Urothelium cell line (cell line): ENCODE results near the gene DMBX1.

Source experiments
- DNase-seq: peaks from one replicate; pipeline ENCODE4 v3.0.0; 2011; ENCODE audit warnings: low spot score, mixed read lengths
- FAIRE-seq: peaks from 2 replicates; lab custom pipeline; 2011; peaks lifted over from hg19 to GRCh38; lab: Jason Lieb, UNC

DMBX1 gene

DNA sequence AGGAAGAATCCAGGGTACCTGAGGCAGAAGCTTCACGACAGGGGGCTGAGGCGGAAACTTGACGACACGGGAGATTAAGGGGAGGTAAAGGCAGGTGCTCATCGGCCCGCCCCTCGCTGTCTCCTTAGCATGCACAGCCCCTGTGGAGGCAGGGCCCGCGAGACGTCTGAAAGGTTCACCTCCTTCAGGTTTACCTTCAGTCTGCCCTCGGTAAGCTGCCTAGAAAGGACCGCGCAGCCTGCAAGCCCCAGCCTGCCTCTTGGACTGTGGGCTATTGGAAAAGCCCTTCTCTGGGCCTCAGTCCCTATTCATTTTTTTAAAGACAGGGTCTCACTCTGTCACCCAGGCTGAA is 33.3 kb downstream of the DMBX1 start:
- FAIRE-seq = no peak
- no peak for DNase-seq

DNA sequence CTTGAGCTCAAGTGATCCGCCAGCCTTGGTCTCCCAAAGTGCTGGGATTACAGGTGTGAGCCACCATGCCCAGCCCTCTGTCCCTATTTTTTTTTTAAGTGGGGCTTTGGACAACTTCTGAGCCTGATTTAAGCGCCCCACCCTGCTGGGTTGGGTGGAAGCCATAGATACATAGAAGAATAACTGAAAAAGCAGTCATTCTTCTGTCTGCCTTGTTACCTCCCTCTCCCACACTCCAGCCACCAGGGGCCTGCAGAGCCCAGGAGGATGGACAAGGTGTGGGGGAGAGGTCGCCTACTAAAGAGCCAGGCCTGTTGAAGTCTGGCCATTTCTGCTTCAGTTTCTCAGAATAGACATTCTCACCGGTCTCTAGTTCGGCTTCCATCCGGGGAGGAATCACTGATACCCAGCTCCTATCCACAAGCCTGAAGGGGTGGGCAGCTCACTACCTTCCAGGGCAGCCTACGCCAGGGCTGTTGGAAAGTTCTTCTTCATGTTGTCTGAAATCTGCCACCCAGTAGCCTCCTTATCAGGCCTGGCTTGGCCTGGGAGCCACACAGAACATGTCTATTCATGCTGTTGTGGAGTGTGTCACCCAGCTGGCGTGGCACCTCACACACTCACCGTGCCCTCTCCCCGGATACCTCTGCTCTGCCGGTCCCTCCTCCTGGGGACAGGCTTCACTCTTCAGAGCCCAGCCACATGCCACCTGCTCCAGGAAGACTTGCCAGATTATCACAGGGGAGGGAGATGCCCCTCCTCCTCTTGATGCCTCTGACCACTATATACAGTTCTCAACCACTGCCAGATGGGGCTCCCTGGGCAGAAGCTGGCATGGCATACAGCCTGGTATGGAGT is 34.1 kb downstream of the DMBX1 start:
- FAIRE-seq (no peak), DNase-seq (no peak)

DNA sequence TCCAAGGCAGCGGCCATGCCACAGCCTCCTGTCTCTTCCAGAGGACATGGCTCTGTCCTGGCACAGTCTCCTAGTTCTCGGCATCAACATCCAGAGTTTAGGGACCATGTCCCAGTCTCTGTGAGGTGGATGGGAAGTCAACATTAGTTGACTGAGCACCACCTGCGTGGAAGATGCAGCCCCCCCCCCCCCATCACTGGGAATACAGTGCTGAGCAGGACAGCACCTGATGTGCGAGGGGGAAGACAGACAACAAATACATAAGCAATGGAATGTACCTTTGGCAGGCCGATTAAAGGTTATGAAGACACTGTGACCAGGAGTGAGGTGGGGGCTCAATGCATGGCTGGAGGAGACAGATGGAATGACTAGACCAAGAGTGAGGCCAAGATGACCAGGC is 35.2 kb downstream of the DMBX1 start:
- no peak for FAIRE-seq
- no peak for DNase-seq

DNA sequence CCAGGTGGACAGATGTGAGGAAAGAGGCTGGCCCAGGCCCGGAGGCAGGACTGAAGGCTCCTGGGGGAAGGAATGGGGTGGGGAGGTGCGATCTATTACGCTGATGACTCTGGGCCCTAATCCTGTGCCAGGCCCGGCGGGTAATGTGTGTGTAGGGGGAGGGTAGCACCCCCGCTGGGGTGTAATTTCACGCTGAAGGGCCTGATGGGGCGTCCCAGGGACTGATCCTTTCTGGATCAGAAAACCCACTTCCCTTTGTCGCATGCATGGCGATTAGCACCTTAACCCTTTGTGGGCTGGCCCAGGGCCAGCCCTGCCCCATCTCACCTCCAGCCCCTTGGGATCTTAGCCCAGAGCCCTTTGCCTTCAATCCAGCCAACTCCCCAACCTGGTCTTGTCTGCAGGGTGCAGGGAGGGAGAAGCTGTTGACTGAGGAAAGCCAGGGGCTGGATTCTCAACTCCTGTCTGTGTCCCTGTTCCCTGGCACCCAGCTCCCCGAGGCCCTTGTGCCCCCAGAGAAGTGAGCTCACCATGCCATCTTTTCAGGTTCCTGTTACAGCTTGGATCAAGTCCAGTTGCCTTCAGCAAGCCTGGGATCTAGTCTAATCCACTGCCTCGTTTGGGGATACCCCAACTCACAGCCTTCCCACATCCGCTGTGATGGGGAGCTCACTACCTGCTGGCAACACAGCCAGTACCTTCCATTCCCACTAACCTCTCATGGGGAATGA is 35.8 kb downstream of the DMBX1 start:
- FAIRE-seq (no peak), DNase-seq (no peak)

DNA sequence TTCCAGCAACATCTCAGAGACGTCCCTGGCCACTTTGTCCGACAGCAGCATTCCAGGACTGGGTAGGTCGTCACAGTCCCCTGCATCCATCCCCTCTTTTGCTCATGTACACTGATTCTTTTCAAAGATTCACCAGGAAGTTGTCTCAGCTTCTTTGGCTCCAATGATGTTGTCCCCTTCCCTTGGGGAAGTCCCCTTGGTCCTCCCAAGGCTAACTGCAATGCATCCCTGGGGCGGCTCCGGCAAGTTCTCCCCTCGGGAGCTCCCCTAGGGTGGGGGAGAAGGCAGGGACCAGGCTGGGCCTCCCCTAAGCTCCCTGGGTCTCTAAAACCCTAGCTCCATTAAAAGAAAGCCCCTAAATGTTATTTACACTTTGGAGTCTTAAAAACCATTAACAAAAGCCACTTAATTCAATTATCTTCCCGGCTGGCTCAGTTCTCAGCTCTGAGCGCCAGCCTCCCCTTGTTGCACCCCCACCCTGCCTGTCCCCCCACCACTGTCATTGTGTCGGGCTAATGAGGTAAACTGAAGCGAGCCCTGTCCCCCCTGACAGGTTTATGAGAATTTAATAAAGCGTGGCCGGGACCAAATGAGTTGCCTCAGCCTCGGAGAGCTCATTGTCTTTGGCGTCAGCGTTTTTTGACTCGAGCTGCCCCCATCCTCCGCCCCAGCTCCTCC is 36.5 kb downstream of the DMBX1 start:
- no peak for FAIRE-seq
- DNase-seq = no peak

DNA sequence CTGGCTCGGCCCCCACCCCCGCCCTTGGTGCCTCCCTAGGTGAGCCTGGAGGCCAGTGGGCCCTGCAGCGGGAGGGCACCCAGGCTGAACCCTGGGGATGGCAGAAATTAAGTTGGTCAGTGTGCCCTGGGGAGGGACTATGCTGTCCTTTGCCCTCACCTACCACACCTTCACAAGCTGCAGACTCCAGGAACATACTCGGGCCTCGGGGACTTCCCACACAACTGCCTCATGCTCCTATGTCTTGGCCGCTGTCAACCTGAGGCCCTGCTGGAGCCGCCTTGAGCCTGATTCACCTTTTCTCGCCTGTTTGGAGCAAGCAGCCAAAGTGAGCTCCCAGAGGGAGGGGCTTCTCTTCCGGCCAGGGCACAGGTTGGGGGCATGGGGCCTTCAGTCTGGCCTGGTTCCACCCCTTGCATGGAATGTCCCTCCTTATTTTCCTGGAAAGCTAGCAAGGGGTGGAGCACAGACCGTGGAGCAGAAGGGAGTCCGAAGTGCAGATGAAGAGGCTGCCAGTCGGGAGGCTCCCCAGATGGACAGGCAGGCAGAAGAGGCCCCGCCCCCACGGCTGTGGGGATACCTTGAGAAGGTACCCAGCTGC is 37.2 kb downstream of the DMBX1 start:
- FAIRE-seq = no peak
- DNase-seq = no peak

DNA sequence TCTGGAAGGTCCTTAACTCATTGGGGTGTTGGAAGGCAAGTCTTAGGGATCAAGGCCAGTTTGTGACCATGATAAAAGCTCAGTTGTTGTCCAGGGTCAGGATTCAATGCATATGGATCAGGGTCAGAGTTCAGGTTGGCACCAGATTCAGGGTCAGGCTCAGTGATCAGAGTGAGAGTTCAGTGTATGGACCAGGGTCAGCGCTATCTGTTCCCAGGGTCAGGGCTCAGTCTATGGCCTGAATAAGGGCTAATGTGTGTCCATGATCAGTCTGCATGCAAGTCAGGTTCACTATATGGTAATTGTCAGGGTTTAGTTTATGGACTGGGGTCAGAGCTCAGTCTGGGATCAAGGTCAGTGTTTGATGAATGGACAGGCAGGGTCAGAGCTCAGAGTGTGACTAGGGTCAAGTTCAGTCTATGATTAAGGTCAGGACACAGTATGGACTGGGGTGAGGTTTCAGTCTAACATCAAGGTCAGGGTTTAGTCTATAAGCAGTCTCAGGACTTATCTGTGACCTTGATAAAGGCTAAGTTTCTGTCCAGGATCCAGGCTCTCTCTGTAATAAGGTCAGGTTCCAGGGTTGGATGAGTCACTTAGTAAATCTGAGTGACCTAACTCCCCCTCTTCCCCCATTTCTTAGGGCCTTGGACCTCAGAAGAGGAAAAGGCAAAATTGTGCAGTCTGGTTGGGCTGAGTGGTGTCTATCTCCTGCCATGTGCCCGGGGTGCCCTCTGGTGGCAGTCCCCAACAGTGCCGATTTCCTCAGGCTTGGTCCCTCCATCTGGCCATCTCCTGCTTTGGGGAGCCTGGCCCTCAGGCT is 38.0 kb downstream of the DMBX1 start:
- peak; percentile 17 for FAIRE-seq
- DNase-seq = peak; percentile 86

DNA sequence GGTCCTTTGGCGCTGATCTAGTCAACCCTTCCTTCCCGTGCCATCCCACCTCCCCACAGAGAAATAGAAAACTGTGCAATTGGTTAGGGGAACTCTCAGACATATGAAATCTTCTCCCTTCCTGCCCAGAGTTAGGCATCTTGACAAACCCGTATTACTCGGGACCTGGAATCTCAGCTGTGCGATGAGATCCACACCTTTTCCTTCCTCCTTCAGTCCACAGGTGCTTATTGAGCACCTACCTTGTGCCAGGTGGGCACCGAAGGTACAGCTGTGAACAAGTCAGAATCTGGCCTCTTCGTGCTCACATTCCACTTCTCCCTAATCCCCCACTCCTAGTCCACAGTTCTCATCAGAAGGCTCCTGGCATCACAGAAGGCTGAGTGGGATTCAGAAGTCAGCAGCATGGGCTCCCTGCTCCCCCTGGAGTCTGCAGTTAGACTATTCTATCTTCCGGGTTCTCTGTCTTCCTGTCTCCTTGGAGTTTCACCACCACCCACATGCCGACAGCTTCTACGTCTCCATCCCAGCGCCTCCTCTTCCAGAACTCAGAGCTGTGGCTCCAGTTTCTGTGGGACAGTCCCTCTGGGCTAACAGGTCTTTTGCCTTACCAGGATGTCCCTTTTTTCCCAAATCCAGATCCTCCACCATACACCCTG is 38.8 kb downstream of the DMBX1 start:
- DNase-seq (no peak), FAIRE-seq (no peak)

DNA sequence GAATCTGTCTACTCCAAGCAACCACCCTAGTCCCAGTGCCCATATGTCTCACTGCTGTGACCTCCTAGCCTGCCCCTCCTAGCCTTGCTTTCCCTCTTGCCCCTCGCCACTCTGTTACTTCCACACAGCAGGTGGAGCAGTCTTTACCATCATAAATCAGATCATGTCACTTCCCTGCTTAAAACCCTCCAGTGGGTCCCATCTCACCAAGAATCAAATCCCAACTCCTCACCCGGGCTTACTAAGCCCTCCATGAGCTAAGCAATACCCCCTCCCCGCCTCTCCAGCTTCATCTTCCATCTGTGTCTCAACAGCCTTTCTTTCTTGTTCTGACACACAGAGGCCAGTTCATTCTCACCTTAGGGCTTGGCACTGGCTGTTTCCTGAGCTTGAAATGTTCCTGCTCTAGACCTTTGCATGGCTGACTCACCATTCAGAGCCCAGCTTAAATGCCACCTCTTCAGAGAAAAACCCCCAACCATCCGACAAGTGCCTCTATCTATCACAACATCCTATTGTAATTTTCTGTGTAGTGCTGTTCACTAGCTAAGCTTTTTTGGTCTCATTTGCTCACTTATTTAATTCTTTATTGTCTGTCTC is 39.5 kb downstream of the DMBX1 start:
- FAIRE-seq = no peak
- no peak for DNase-seq

DNA sequence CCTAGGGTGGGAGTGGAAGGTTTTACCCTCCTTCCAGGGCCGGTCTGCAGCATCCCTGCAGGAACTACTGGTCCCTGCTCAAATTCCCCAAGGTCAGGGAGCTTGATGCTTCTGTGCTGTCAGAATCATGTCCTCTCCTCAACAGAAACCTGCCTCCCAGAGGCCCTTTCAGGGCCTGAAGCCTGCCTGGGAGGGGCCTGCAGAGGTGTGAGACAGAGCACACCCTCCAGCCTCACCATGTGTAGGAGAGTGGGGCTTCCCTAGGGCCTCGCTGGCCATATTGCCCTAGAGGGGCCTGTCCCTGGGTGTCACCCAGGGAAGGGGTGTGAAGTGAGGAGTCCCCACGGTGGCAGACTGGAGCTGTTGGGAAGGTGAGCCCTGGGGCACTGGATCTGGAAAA is 40.7 kb downstream of the DMBX1 start:
- FAIRE-seq (no peak), DNase-seq (no peak)

DNA sequence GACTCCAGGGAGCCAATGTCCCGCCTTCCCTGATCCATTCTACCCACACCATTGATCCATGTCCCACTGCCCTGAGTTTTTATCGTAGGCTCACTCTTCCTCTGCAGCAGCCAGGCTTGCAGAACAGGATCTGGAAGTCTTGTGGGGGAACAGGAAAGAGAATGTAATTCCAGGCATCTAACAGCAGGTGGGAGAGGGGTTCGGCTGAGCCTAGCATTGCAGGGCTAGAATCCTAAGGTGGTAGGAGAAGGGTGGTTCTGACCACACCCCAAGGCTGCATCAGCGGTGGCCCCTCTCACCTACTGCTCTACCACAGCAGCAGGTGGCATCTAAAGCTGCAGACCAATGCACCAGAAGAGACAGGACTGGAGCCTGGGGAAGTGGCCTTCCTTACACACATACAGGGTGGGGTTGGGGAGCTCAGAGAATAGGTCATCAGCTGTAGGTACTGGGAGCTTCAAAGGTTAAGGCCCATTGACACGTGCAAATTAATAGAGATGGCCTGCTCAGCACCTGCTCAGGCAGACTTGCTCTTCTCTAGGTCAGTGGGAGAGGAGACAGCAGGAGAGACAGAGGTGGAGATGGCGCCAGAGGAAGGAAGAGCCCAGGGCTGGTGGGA is 41.3 kb downstream of the DMBX1 start:
- DNase-seq (no peak), FAIRE-seq (no peak)

DNA sequence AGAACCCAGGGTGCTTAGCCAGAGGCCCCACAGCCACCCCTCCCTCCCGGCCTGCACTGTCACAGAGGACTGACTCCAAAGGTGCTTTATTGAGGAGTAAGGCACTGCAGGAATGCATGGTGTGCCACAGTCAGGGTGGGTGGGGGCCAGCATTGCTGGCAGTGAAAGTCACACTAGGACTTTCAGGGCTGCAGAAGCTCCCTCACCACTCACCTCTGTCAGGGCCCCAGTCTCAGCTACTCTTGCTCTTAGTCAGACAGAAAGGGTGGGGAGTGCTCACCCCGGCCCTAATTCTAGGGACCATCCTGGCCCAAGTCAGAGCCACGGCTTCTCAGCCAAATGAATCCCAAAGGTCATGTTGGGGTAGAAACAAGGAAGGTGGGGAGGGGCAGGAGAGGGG is 42.5 kb downstream of the DMBX1 start:
- DNase-seq (no peak), FAIRE-seq (no peak)

DNA sequence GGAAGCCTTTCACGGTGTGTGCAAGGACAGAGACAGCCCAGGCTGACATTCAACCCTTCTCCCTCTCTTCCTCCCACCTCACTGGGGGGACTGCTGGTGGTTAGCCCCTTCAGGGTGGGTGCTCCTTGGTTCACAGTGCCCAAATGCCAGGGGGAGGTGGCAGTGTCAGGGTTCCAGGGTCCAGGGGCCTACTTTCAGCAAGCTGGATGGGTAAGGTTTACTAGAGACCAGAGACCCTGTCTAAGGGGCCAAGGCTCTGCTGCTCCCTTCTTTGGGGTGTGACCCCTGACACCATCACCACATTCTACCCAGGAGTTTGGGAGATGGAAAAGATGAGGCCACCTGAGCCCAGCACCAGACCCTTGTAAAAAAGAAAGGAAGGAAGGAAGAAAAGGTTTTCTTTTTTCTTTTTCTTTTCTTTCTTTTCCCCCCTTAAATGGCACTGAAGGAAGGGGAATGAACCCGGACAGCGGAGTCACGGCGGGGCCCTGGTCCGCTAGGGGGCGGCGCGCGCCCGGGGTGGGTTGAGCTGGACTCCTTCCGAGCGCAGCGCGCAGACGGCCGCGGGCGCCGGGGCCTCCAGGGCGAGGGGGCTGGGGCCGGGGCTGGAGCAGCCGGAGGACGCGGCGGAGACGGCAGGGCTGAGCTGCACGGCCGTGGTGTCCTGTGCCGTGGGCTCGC is 43.0 kb downstream of the DMBX1 start:
- FAIRE-seq (no peak), DNase-seq (no peak)

DNA sequence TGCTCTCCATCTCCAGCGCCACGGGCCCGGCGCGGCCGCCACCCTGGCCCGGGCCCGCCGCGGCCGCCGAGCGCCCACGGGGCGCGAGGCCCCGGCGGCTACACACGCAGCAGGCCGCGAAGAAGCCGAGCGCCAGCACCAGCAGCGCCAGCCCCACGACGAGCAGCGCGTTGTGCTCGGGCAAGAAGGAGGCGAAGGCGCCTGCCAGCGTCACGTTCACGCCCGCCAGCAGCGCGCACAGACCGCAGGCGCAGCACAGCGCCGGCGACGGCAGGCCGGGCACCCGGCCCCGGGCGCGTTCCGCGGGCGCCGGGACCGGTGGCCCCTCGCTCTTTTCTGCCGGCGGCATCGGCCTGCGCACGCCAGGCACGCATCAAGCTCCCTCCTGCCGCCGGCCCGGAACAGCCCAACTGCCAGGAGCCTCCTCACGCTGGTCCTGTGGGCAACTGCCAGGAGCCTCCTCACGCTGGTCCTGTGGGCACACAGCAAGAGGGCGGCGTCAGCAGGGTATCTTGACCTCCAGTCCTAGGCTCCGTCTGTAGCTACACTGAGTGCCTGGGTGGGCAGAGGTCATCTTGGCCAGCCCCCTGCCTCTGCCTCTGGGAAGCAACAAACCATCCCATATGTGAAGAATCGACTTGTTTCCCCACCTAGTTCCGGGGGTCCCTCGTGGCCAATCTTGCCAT is 43.7 kb downstream of the DMBX1 start:
- FAIRE-seq (no peak), DNase-seq (no peak)

DNA sequence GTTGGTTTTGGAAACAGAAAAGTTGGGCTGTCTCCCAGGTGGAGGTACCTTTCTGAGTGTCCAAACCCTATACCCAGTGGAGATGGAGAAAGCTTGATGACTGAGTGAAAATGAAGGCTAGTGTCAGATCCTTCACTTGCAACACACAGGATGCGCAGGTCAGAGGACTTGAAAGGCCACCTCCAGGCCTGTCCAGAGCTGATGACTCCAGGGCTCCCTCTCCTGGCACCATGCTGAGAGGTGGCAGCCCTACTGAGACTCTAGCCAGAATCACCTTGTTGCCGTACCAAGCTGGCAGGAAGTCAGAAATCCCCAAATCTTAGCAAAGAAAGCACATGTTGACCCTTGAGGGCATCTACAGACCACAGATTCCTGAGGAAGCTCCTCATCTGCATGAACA is 45.4 kb downstream of the DMBX1 start:
- no peak for FAIRE-seq
- peak; percentile 57 for DNase-seq

DNA sequence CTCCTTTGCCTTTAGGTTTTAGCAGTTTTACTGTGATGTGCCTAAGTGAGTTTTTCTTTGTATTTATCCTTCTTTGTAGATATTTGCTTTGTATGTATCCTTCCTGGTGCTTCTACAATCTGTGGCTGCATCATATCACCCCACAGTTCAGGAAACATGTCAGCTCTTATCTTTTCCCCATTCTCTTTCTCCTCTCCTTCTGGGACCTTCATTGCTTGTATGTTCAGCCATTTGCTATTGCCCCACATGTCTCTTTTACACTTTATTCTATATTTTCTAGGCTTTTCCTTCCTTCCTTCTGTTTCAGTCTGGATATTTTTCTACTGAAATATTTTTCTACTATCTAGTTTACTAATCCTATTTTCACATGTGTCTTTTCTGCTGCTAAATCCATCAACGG is 46.9 kb downstream of the DMBX1 start:
- DNase-seq (no peak), FAIRE-seq (no peak)

DNA sequence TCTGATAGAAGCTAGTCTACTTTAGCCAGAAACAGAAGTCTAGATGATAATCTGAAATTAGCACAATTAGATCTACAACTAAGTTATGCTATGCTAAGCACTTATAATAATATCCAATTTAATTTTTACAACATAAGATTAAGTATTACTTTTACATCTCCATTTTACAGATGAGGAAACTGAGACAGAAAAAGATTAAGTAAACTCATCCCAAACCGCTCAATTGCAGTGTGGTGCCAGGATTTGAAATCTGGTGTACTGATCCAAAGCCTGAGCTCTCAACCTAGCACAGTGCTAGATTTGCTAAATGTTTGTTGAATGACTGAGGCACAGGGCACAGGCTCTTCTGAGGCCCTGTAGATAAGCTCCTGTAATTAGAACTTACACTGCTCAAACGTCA is 48.0 kb downstream of the DMBX1 start:
- FAIRE-seq = no peak
- DNase-seq = no peak

DNA sequence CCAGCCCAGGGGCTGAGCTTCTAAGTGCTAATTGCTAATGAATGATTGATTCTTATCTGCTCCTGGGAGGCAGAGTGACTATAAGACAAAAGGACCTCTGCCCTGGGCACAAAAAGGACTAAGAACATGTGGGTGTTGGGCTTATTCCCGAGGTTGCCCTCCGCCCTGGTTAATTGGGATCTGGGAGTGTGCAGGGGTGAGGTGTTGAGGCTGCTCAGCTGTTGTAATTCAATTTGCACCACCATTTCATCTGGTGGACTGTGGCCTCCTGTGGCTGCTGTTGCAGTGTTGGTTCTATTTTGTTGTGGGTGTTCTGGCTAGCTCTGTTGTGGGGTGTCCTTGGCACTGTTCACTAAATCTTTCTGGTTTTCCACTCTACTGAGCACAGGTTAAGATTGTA is 48.5 kb downstream of the DMBX1 start:
- FAIRE-seq = no peak
- DNase-seq = no peak
